Suprapubic skin (tissue), 4 donors: ENCODE data around the gene IQCM. TPM values are rescaled to one million over a fixed set of nuclear protein-coding genes. Genes with fewer than 3 reads are reported as not detected.

Experiments used
- DNase-seq, 2 donors: peaks; one replicate each; pipeline ENCODE4 v3.0.0-alpha.2; 2019; ENCODE audit warnings: low spot score in 2 of 2
- H3K27ac ChIP-seq: fragments of 200-600 bp; sonication (generic); one replicate; pipeline ENCODE4 v1.5.1; 2019
- H3K27me3 ChIP-seq: fragments of 200-600 bp; sonication (generic); one replicate; pipeline ENCODE4 v1.5.1; 2019
- H3K36me3 ChIP-seq: fragments of 200-600 bp; sonication (generic); one replicate; pipeline ENCODE4 v1.5.1; 2019
- H3K4me1 ChIP-seq: fragments of 200-600 bp; sonication (generic); one replicate; pipeline ENCODE4 v1.5.1; 2019
- H3K4me3 ChIP-seq: fragments of 200-600 bp; sonication (generic); one replicate; pipeline ENCODE4 v1.5.1; 2019; ENCODE audit warnings: mild to moderate bottlenecking
- H3K9me3 ChIP-seq: fragments of 200-600 bp; sonication (generic); one replicate; pipeline ENCODE4 v1.5.1; 2019
- EP300 ChIP-seq: sonication (generic); formaldehyde crosslinking; IDR thresholded peaks from one replicate; pipeline ENCODE4 v1.6.1; 2017; ENCODE audit warnings: antibody characterized with exemption
- POLR2A ChIP-seq, 2 donors: fragments of 450-650 bp; IDR thresholded peaks; one replicate each; pipeline ENCODE4 v1.6.1; 2017; ENCODE audit warnings: antibody characterized with exemption in 2 of 2, mild to moderate bottlenecking in 2 of 2, moderate library complexity in 2 of 2
- POLR2AphosphoS5 ChIP-seq, 3 donors: sonication (generic); formaldehyde crosslinking; IDR thresholded peaks; one replicate each; pipeline ENCODE4 v1.6.1; 2017; ENCODE audit warnings: antibody characterized with exemption in 3 of 3
- WGBS: methylation state at CpG from one replicate; pipeline ENCODE4 v1.1.5; 2018; 5-methylcytosine and 5-hydroxymethylcytosine counted together
- total RNA-seq, 4 donors: library from RNA; depleted of rRNA; stranded (reverse); fragments of >200 nt; gene quantifications; one replicate each; pipeline ENCODE4 v1.1.0, GENCODE V29; 2016
- TF ChIP-seq, protein P1 (sequence below), 2 donors: fragments of 200-600 bp in 1 of 2; fragments of 450-650 bp in 1 of 2; sonication (generic) in 1 of 2; IDR thresholded peaks; one replicate each; pipeline ENCODE4 v1.5.1; 2016 to 2019; ENCODE audit warnings: antibody characterized with exemption in 2 of 2, mild to moderate bottlenecking in 1 of 2, moderate library complexity in 1 of 2

IQCM gene
- total RNA-seq, 4 donors from 2014 or later: not detected

DNA sequence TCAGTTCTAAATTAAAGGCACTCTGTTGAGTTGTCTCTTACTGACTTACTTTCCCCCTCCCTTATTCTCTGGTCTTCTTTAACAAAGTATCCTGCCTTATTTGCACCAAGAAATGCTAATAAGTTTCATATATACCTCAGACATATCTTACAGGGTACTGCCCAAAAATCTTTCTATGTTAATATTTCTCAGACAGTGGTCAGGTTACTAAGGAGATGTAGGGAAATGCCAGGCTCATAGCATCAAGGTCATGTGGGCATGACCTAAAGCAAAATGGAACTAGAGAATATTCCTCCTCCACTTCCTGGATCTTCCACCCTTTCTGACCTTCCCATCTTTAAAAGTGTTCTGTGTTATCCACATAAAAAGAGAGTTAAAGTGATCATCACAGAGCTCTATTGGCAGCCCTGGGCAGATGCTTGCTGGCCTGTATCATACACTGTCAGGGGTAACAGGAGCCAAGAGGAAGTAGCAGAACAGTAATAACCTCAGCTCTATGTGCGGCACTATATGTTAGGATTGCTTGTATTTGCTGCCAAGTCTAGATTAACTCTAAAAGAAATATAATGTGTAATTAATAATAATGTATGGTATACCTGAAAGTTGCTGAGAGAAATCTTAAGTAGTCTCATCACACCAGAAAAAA is 74.3 kb downstream of the IQCM start:
- 59% methylated on average over 1 of the region's 1 CpG for WGBS
- Histone ChIP-seq H3K4me1 (no peaks in the 10 kb centered on the region), H3K27ac (no peak overlapping the region), H3K9me3 (no peaks in the 10 kb centered on the region), H3K36me3 (no peaks in the 10 kb centered on the region), H3K27me3 (no peaks in the 10 kb centered on the region), H3K4me3 (no peak overlapping the region)
- TF ChIP-seq, protein P1, sequence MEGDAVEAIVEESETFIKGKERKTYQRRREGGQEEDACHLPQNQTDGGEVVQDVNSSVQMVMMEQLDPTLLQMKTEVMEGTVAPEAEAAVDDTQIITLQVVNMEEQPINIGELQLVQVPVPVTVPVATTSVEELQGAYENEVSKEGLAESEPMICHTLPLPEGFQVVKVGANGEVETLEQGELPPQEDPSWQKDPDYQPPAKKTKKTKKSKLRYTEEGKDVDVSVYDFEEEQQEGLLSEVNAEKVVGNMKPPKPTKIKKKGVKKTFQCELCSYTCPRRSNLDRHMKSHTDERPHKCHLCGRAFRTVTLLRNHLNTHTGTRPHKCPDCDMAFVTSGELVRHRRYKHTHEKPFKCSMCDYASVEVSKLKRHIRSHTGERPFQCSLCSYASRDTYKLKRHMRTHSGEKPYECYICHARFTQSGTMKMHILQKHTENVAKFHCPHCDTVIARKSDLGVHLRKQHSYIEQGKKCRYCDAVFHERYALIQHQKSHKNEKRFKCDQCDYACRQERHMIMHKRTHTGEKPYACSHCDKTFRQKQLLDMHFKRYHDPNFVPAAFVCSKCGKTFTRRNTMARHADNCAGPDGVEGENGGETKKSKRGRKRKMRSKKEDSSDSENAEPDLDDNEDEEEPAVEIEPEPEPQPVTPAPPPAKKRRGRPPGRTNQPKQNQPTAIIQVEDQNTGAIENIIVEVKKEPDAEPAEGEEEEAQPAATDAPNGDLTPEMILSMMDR (IDR thresholded peaks at IDR 0.05): no peak
- TF ChIP-seq POLR2AphosphoS5 (IDR thresholded peaks at IDR 0.05) (no peak), EP300 (no peak), POLR2A (IDR thresholded peaks at IDR 0.05) (no peak)
- DNase-seq: no peak

DNA sequence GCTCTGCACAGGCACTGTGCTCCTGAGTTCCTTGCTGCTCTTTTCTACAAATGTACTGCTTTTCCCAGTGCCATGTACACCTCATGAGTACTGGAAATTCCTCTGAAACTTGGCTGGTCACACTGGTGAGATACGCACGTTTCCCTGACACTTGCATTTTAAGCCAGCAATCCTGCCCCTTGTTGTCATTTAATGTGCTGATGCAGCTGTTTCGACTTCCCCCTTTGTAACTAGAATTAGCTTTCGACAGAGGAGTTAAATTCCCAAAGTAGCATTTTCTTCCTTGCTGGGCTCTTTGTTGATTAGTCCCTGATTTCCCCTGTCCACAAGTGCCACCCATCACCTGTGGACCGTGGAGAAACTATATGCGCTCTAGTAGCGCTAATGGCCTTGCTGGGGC is 77.5 kb downstream of the IQCM start:
- DNase-seq: no peak
- Histone ChIP-seq H3K27me3 (no peaks in the 10 kb centered on the region), H3K36me3 (no peaks in the 10 kb centered on the region), H3K27ac (no peak overlapping the region), H3K4me3 (no peak overlapping the region), H3K9me3 (no peaks in the 10 kb centered on the region), H3K4me1 (no peaks in the 10 kb centered on the region)
- TF ChIP-seq POLR2AphosphoS5 (IDR thresholded peaks at IDR 0.05) (no peak), EP300 (no peak), POLR2A (IDR thresholded peaks at IDR 0.05) (no peak)
- TF ChIP-seq, protein P1 (IDR thresholded peaks at IDR 0.05): no peak
- 70% methylated on average over 7 of the region's 7 CpGs for WGBS

DNA sequence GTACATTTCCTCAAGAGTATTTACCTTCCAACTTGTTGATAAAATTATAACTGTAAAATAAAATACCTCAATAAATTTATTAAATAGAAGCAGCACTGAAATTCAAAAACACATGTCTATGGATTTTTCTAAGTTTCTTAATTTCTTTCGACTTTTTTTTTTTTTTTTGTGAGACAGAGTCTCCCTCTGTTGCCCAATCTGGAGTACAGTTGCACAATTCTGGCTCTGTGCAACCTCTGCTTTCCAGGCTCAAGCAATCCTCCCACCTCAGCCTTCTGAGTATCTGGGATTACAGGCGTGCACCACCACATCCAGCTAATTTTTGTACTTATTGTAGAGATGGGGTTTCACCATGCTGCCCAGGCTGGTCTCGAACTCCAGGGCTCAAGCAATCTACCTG is 79.8 kb downstream of the IQCM start:
- WGBS: 80% methylated on average over 3 of the region's 3 CpGs
- H3K36me3 ChIP-seq: no peaks in the 10 kb centered on the region
- H3K9me3 ChIP-seq: no peaks in the 10 kb centered on the region

DNA sequence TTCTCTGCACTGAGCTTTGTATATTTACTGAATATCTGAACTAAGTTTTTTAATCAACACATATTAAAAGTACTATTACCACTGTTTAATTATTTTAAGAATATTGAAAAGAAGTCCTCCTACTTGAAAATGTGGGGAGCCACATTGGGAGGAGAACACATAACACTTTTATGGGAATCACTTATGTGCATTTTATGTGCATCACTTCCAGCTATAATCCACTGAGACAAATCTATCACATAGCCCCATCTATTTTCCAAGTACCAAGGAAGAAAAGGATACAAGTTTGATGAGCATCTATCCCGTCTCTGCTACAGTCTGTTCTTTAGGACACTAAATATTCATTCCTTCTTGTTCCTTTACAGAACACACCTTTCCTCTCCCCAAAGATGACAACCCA is 87.2 kb downstream of the IQCM start:
- H3K27me3 ChIP-seq: no peaks in the 10 kb centered on the region
- H3K27ac ChIP-seq: no peak overlapping the region
- H3K4me1 ChIP-seq: no peaks in the 10 kb centered on the region
- 95% methylated on average over 1 of the region's 1 CpG for WGBS
- TF ChIP-seq, protein P1 (IDR thresholded peaks at IDR 0.05): no peak
- TF ChIP-seq POLR2A (IDR thresholded peaks at IDR 0.05) (no peak), EP300 (no peak), POLR2AphosphoS5 (IDR thresholded peaks at IDR 0.05) (no peak)
- H3K4me3 ChIP-seq: no peak overlapping the region
- H3K9me3 ChIP-seq: no peaks in the 10 kb centered on the region
- no peak for DNase-seq
- H3K36me3 ChIP-seq: no peaks in the 10 kb centered on the region

More for the DNA sequence above, 79.8 kb downstream of the IQCM start:
- no peak overlapping the region for H3K27ac ChIP-seq
- no peak for TF ChIP-seq POLR2AphosphoS5 (IDR thresholded peaks at IDR 0.05)
- no peak for TF ChIP-seq POLR2A (IDR thresholded peaks at IDR 0.05)
- TF ChIP-seq, protein P1 (IDR thresholded peaks at IDR 0.05): no peak
- TF ChIP-seq EP300: no peak
- DNase-seq: no peak
- H3K27me3 ChIP-seq: no peaks in the 10 kb centered on the region
- H3K4me1 ChIP-seq: no peaks in the 10 kb centered on the region
- no peak overlapping the region for H3K4me3 ChIP-seq

DNA sequence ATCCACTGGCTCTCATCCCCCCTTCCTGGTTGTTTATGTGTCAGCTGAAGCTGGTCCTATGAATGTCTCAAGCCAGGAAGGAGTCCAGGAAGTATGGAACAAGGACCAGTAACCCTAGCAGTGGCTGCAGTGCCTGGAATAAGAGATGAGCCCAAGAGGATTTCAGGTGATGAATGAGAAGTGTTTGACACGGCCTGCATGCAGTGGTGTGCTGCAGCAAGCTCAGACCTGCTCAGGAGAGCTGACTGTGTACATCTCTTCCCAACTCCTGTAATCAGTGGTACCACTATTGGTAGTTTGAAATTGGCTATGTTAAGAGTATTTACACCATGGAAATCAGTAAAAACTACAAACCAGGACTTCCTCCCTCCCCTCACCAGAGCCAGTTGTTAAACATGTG is 88.0 kb downstream of the IQCM start:
- TF ChIP-seq POLR2A (IDR thresholded peaks at IDR 0.05): no peak
- TF ChIP-seq EP300: no peak
- no peak for TF ChIP-seq POLR2AphosphoS5 (IDR thresholded peaks at IDR 0.05)
- TF ChIP-seq, protein P1 (IDR thresholded peaks at IDR 0.05): no peak
- no peak overlapping the region for H3K4me3 ChIP-seq
- H3K27me3 ChIP-seq: no peaks in the 10 kb centered on the region
- 29% methylated on average over 1 of the region's 1 CpG for WGBS
- no peak overlapping the region for H3K27ac ChIP-seq
- H3K9me3 ChIP-seq: no peaks in the 10 kb centered on the region
- no peaks in the 10 kb centered on the region for H3K36me3 ChIP-seq
- no peak for DNase-seq
- H3K4me1 ChIP-seq: no peaks in the 10 kb centered on the region
